Forelimb muscle (tissue), 1 donor: ENCODE data around the gene MAN2A2. TPM values are rescaled to one million over a fixed set of nuclear protein-coding genes. Genes with fewer than 3 reads are reported as not detected.
"Not testable (repeated sequence)": the region's sequence is repeated elsewhere in the genome, so short reads cannot be mapped to it uniquely, and the experiment has no call there.

ENCODE experiments used
- DNase-seq: peaks from one replicate; pipeline ENCODE4 v3.0.0-alpha.2; 2013; ENCODE audit warnings: low read depth
- polyA plus RNA-seq: library from polyadenylated mRNA; unstranded; fragments of 120-200 nt; gene quantifications from one replicate; pipeline ENCODE4 v1.2.1, GENCODE V29; 2013; ENCODE audit not compliant: insufficient read length

MAN2A2 gene
- polyA plus RNA-seq, 1 donor, result 34.7 TPM

DNA sequence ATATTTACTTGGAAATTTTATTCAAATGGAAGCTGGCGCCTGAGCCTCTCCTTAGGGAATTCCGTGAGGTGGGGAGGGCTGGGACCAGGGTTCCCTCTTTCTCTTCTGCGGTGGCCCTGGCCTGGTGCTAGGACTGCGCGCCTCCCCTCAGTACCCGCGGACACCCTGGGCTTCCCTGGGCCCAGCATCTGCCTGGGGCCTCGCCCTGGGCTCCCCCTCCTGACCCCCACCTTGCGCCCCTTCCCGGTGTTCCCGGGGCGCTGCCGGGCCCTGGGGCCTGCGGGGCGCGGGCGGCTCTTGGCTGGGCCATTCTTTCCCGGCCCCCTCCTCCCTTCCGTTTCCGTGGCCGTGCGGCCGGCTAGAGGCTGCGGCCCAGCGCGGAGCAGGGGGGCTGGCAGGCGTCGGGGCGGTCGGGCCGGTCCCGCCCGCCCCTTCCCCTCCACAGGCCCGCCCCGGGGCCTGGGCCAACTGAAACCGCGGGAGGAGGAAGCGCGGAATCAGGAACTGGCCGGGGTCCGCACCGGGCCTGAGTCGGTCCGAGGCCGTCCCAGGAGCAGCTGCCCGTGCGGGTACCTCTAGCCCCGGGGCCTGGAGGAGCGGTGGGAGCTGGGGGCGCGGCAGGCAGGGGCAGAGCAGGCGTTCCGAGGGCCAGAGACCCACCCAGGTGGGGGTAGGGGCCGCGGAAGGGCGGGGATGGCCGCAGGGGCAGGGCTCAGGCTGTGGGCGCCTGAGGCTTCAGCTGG is 19.0 kb upstream of the MAN2A2 start, which contains the start of gene FES:
Gene FES, plus strand, starts transcription at position 529 of the 743 bp plus-strand sequence. CDS start 542 bp downstream, outside the sequence.
- DNase-seq, result no peak

- DNase-seq, result no peak
Observed at GRCh38 chr15:90884719-90885431, 18.2 kb upstream of the MAN2A2 start.

DNA sequence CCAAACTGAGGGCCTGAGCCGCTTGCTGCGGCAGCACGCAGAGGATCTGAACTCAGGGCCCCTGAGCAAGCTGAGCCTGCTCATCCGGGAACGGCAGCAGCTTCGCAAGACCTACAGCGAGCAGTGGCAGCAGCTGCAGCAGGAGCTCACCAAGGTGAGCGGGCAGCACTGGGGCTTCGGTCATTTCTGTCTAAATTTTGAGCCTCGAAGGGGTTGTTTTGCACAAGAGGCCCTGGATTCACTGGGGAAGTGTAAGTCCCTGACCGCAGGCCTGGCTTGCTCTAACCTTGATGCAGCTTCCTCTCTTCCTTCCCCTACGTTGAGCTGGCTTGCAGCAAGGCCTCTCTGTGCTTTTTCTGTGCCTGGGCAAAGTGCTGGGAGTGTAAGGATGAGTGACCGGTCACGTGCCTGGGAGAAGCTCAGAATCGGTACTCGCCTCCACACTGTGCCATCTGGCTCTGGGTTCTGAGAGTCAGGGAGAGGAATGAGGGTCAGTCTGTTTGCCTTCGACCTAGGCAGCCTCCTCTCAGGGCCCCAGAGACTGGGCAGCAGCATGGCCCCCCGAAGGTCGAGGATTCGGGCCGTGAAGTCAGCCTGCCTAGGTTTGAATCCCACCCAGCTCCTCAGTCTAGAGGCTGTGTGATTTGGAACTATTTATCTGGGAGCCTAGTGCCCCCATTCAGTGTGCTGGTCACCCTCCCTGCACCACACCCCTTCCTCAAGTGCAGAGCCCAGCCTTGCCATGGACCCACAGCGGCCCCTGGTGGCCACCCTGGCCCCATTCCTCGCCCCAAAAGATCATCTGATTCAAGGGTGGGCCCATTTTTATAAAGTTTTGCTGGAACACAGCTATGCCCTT is 17.4 kb upstream of the MAN2A2 start:
- DNase-seq, result no peak

- DNase-seq, result no peak
Observed at GRCh38 chr15:90886291-90886614, 16.8 kb upstream of the MAN2A2 start.

GRCh38 chr15:90887037-90887481 is 16.0 kb upstream of the MAN2A2 start:
- DNase-seq, result no peak

DNA sequence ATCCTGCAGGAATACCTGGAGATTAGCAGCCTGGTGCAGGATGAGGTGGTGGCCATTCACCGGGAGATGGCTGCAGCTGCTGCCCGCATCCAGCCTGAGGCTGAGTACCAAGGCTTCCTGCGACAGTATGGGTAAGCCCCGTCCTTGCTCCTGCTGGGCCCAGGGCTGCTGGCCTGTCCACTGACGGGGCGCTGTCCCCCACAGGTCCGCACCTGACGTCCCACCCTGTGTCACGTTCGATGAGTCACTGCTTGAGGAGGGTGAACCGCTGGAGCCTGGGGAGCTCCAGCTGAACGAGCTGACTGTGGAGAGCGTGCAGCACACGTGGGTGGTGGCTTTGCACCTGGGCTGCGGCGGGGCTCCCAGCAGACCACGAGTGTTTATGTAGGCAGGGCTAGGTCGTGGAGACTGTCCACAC is 13.8 kb upstream of the MAN2A2 start:
- DNase-seq, result no peak

- no peak for DNase-seq
Observed at GRCh38 chr15:90889736-90890456, 13.2 kb upstream of the MAN2A2 start.

GRCh38 chr15:90890839-90891238 is 12.3 kb upstream of the MAN2A2 start:
- DNase-seq, result no peak

- no peak for DNase-seq
Observed at GRCh38 chr15:90891346-90891949, 11.7 kb upstream of the MAN2A2 start.

- no peak for DNase-seq
Observed at GRCh38 chr15:90892023-90892422, 11.1 kb upstream of the MAN2A2 start.

- no peak for DNase-seq
Observed at GRCh38 chr15:90892498-90893174, 10.5 kb upstream of the MAN2A2 start.

- no peak for DNase-seq
Observed at GRCh38 chr15:90893175-90894090, 9.7 kb upstream of the MAN2A2 start.

GRCh38 chr15:90895571-90896117 is 7.5 kb upstream of the MAN2A2 start:
- DNase-seq, result no peak

GRCh38 chr15:90897131-90897655 is 5.9 kb upstream of the MAN2A2 start:
- DNase-seq, result not testable (repeated sequence)

DNA sequence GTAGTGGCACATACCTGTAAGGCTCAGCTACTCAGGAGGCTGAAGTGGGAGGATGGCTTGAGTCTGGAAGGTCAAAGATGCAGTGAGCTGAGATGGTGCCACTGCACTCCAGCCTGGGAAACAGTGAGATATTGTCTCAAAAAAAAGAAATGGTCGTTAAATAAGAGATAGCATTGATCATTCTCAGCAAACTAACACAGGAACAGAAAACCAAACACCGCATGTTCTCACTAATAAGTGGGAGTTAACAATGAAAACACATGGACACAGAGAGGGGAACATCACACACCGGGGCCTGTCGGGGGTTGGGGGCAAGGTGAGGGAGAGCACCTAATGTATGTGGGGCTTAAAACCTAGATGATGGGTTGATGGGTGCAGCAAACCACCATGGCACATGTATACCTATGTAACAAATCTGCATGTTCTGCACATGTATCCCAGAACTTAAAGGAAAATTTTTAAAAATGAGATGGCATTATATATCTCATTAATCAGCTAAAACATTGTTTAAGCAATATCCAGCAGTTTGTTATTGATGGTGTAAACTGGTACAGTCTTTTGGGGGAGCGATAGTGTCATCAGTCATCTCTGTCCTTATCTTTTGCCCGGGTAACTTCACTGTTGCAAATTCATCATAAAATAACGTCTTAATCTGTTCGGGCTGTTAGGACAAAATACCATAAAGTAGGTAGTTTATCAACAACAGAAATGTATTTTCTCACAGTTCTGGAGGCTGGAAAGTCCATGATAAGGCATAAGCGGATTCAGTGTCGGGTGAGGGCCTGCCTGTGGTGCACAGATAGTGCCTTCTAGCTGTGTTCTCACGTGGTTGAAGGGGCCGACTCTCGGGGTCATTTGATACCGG is 1.7 kb upstream of the MAN2A2 start:
- no peak for DNase-seq

DNA sequence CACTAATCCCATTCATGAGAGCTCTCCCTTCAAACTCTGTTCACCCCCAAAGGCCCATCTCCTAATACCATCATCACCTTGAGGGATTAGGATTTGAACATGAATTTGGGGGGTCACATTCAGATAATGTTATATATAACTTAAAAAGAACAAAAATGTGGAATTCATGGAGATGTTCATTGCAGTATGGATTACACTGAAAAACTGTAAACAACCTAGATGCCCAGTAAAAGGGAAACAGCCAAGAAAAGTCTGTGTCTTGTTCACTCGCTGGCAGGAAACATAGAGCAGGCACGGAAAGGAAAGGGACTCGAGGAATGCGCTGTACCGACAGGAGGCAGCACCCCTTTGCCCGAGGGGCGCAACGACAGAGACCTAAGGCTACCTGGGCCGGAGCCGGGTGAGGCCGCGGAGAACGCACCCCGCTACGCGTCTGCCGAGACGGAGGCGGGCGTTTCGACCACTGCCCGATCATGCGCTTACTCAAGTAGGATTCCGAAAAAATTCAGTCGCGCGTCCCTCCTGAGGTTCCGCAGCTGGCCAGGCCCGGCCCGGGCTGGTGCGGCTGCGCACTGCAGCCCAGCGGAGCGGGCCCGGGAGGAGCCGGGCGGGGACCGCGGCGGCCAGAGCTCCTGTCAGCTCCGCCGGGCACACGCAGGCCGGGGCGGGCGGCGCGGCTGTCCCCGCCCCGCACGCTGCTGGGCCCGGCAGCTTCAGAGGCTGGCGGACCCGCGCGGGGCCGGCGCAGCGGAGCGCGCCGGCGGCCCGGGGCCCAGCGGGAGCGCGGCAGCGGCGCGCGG is 862 bp upstream of the MAN2A2 start:
- peak; percentile 56 for DNase-seq
